HG03439 (cell line): ENCODE data around the gene FZR1.
"Not testable (repeated sequence)": the region's sequence is repeated elsewhere in the genome, so short reads cannot be mapped to it uniquely, and the experiment has no call there.

Source experiments
- ATAC-seq: cut with Tn5 transposase; IDR thresholded peaks from one replicate; pipeline ENCODE4 v1.9.1; 2021; ENCODE audit warnings: mild to moderate bottlenecking, moderate library complexity; ENCODE audit not compliant: unreplicated experiment

FZR1 gene

GRCh38 chr19:3528080-3528479 lies 22.0 kb downstream of the FZR1 start:
- ATAC-seq, result no peak

GRCh38 chr19:3528539-3529211 lies 22.6 kb downstream of the FZR1 start:
- no peak for ATAC-seq

GRCh38 chr19:3529299-3529698 lies 23.2 kb downstream of the FZR1 start:
- not testable (repeated sequence) for ATAC-seq

- ATAC-seq, result no peak
Measured at GRCh38 chr19:3530389-3530788, 24.3 kb downstream of the FZR1 start.

GRCh38 chr19:3531716-3532115 lies 25.6 kb downstream of the FZR1 start:
- no peak for ATAC-seq

GRCh38 chr19:3532154-3532786 lies 26.2 kb downstream of the FZR1 start:
- ATAC-seq, result no peak

GRCh38 chr19:3533033-3533432 lies 26.9 kb downstream of the FZR1 start:
- no peak for ATAC-seq

- ATAC-seq, result no peak
Measured at GRCh38 chr19:3533563-3534216, 27.6 kb downstream of the FZR1 start.

- ATAC-seq, result no peak
Measured at GRCh38 chr19:3534375-3535234, 28.5 kb downstream of the FZR1 start.

- no peak for ATAC-seq
Measured at GRCh38 chr19:3535235-3535535, 29.1 kb downstream of the FZR1 start.

GRCh38 chr19:3535563-3535965 lies 29.5 kb downstream of the FZR1 start:
- no peak for ATAC-seq

- no peak for ATAC-seq
Measured at GRCh38 chr19:3535981-3536380, 29.9 kb downstream of the FZR1 start.

- ATAC-seq, result no peak
Measured at GRCh38 chr19:3536429-3537100, 30.5 kb downstream of the FZR1 start.

- no peak for ATAC-seq
Measured at GRCh38 chr19:3537101-3537437, 31.0 kb downstream of the FZR1 start.

- ATAC-seq, result no peak
Measured at GRCh38 chr19:3537438-3538240, 31.5 kb downstream of the FZR1 start.

GRCh38 chr19:3538258-3538929 lies 32.3 kb downstream of the FZR1 start:
- ATAC-seq, result no peak

- ATAC-seq, result no peak
Measured at GRCh38 chr19:3538965-3539755, 33.0 kb downstream of the FZR1 start, which contains the start of gene TEKTIP1. Gene TEKTIP1 (plus strand): TSS chr19:3539174. CDS start chr19:3539178, 4 bp downstream.

- no peak for ATAC-seq
Measured at GRCh38 chr19:3539756-3540118, 33.6 kb downstream of the FZR1 start.
